Measurements from ENCODE around the gene MYO1E.
"Not testable (repeated sequence)": the region's sequence is repeated elsewhere in the genome, so short reads cannot be mapped to it uniquely, and the experiment has no call there.

Gene MYO1E

GRCh38 chr15:59340325-59340724, 32.3 kb downstream of the MYO1E start:
- H3K4me3 ChIP-seq (ENCODE audit: low read length), result no peak overlapping the region
- no peak for DNase-seq (ENCODE audit: low read depth)
- TF ChIP-seq CTCF (IDR thresholded peaks at IDR 0.05; ENCODE audit: insufficient read depth, low read depth, low read length, missing control alignments), result no peak

- no peak overlapping the region for H3K4me3 ChIP-seq (ENCODE audit: low read length)
- peak; percentile 98 for DNase-seq (ENCODE audit: low read depth)
- no peak for TF ChIP-seq CTCF (IDR thresholded peaks at IDR 0.05; ENCODE audit: insufficient read depth, low read depth, low read length, missing control alignments)
Observed at GRCh38 chr15:59339252-59339672, 33.4 kb downstream of the MYO1E start.

- no peak for DNase-seq (ENCODE audit: low read depth)
- TF ChIP-seq CTCF (IDR thresholded peaks at IDR 0.05; ENCODE audit: insufficient read depth, low read depth, low read length, missing control alignments), result no peak
- H3K4me3 ChIP-seq (ENCODE audit: low read length), result no peak overlapping the region
Observed at GRCh38 chr15:59338414-59338813, 34.3 kb downstream of the MYO1E start.

- H3K4me3 ChIP-seq (ENCODE audit: low read length); DNase-seq (ENCODE audit: low read depth): not testable (repeated sequence)
Observed at GRCh38 chr15:59336725-59337124, 35.9 kb downstream of the MYO1E start.

- DNase-seq (ENCODE audit: low read depth), result no peak
- no peak for TF ChIP-seq CTCF (IDR thresholded peaks at IDR 0.05; ENCODE audit: insufficient read depth, low read depth, low read length, missing control alignments)
- H3K4me3 ChIP-seq (ENCODE audit: low read length), result no peak overlapping the region
Observed at GRCh38 chr15:59335207-59335786, 37.4 kb downstream of the MYO1E start.

- no peak overlapping the region for H3K4me3 ChIP-seq (ENCODE audit: low read length)
- no peak for TF ChIP-seq CTCF (IDR thresholded peaks at IDR 0.05; ENCODE audit: insufficient read depth, low read depth, low read length, missing control alignments)
- DNase-seq (ENCODE audit: low read depth), result no peak
Observed at GRCh38 chr15:59334076-59334415, 38.6 kb downstream of the MYO1E start.

- H3K4me3 ChIP-seq (ENCODE audit: low read length), result no peak overlapping the region
- no peak for TF ChIP-seq CTCF (IDR thresholded peaks at IDR 0.05; ENCODE audit: insufficient read depth, low read depth, low read length, missing control alignments)
- DNase-seq (ENCODE audit: low read depth), result no peak
Observed at GRCh38 chr15:59333401-59334075, 39.1 kb downstream of the MYO1E start.

All from epithelial cell of esophagus (primary cell).